ENCODE results near the gene LDB3.

LDB3 gene

GRCh38 chr10:86706401-86706841 is 38.1 kb downstream of the LDB3 start (continued):
- TF ChIP-seq PATZ1 (CRISPR knock-in tag; IDR thresholded peaks at IDR 0.05; ENCODE audit: borderline replicate concordance): no peak

DNA sequence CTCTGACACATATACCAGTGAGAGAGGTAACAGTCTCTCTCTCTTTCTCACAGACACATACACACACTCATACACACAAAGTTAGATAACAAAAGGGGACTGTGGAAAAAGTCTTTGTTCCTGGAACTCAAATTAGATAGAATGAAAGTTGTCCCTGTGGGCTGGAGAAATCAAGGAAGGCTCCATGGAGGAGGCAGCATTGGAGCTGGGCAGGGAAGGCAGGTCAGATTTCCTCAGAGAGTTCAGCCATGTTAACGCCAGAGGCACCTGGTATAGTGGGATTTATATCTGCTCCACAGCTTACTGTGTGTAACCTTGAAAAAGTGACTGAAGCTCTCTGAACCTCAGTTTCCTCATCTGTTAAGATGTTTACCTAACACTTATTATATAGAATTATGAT is 38.7 kb downstream of the LDB3 start:
- ATAC-seq: no peak
- TF ChIP-seq OSR1 (CRISPR knock-in tag; IDR thresholded peaks at IDR 0.05) (no peak), ZFP30 (CRISPR knock-in tag; IDR thresholded peaks at IDR 0.05) (no peak), TOX (CRISPR knock-in tag; IDR thresholded peaks at IDR 0.05; ENCODE audit: borderline replicate concordance) (no peak)

DNA sequence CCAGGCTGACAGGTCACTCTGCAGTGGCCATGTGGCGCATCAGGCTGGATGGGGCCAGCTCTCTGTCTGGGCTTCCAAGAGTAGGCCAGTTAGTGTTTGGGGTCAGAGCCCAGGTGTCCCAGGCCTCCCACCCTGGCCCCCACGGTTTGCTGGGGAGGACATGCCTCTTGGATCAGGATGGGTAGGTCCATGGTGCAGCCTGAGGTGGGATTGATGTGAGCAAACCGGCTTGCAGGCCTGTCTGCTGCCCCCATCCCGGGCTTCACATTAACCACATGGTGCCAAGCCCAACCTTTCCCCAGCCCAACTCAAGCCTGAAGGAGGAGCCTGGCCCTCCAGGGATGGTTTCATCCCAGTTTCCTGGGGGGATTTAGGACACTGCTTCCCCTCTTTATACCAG is 39.2 kb downstream of the LDB3 start:
- no peak for ATAC-seq
- TF ChIP-seq CSRNP3 (CRISPR knock-in tag; IDR thresholded peaks at IDR 0.05) (no peak), ARNTL (CRISPR knock-in tag; IDR thresholded peaks at IDR 0.05; ENCODE audit: borderline replicate concordance, low read depth) (no peak), POU6F1 (CRISPR knock-in tag; IDR thresholded peaks at IDR 0.05; ENCODE audit: borderline replicate concordance, low read depth) (no peak), SNAI2 (CRISPR knock-in tag; IDR thresholded peaks at IDR 0.05) (no peak), ZNF565 (CRISPR knock-in tag; conservative IDR thresholded peaks at IDR 0.05; ENCODE audit: low read depth) (no peak), ZC3H10 (CRISPR knock-in tag; IDR thresholded peaks at IDR 0.05) (no peak), OSR1 (CRISPR knock-in tag; IDR thresholded peaks at IDR 0.05) (no peak), ESRRG (CRISPR knock-in tag; IDR thresholded peaks at IDR 0.05) (no peak), RARB (CRISPR knock-in tag; IDR thresholded peaks at IDR 0.05) (no peak), ISL1 (CRISPR knock-in tag; IDR thresholded peaks at IDR 0.05) (no peak), ZFP3 (CRISPR knock-in tag; IDR thresholded peaks at IDR 0.05) (no peak), ZNF70 (CRISPR knock-in tag; IDR thresholded peaks at IDR 0.05) (no peak), GLIS3 (CRISPR knock-in tag; IDR thresholded peaks at IDR 0.05) (no peak), PATZ1 (CRISPR knock-in tag; IDR thresholded peaks at IDR 0.05; ENCODE audit: borderline replicate concordance) (no peak), ZFP30 (CRISPR knock-in tag; IDR thresholded peaks at IDR 0.05) (no peak), CSDC2 (CRISPR knock-in tag; IDR thresholded peaks at IDR 0.05) (no peak)
- TF ChIP-seq, protein P1, sequence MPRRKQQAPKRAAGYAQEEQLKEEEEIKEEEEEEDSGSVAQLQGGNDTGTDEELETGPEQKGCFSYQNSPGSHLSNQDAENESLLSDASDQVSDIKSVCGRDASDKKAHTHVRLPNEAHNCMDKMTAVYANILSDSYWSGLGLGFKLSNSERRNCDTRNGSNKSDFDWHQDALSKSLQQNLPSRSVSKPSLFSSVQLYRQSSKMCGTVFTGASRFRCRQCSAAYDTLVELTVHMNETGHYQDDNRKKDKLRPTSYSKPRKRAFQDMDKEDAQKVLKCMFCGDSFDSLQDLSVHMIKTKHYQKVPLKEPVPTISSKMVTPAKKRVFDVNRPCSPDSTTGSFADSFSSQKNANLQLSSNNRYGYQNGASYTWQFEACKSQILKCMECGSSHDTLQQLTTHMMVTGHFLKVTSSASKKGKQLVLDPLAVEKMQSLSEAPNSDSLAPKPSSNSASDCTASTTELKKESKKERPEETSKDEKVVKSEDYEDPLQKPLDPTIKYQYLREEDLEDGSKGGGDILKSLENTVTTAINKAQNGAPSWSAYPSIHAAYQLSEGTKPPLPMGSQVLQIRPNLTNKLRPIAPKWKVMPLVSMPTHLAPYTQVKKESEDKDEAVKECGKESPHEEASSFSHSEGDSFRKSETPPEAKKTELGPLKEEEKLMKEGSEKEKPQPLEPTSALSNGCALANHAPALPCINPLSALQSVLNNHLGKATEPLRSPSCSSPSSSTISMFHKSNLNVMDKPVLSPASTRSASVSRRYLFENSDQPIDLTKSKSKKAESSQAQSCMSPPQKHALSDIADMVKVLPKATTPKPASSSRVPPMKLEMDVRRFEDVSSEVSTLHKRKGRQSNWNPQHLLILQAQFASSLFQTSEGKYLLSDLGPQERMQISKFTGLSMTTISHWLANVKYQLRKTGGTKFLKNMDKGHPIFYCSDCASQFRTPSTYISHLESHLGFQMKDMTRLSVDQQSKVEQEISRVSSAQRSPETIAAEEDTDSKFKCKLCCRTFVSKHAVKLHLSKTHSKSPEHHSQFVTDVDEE (CRISPR knock-in tag; IDR thresholded peaks at IDR 0.05): no peak
- TF ChIP-seq, protein P2, sequence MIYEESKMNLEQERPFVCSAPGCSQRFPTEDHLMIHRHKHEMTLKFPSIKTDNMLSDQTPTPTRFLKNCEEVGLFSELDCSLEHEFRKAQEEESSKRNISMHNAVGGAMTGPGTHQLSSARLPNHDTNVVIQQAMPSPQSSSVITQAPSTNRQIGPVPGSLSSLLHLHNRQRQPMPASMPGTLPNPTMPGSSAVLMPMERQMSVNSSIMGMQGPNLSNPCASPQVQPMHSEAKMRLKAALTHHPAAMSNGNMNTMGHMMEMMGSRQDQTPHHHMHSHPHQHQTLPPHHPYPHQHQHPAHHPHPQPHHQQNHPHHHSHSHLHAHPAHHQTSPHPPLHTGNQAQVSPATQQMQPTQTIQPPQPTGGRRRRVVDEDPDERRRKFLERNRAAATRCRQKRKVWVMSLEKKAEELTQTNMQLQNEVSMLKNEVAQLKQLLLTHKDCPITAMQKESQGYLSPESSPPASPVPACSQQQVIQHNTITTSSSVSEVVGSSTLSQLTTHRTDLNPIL (CRISPR knock-in tag; IDR thresholded peaks at IDR 0.05; ENCODE audit: low read depth): no peak
